IMR-90 (cell line): ENCODE data around the gene PNPLA1. TPM values are rescaled to one million over a fixed set of nuclear protein-coding genes. Genes with fewer than 3 reads are reported as not detected.

ENCODE experiments used
- ATAC-seq: fragments of 200-7000 bp; cut with Tn5 transposase; 2 replicates; pipeline ENCODE4 v1.9.1; 2020; ENCODE audit warnings: low read depth, mild to moderate bottlenecking, moderate library complexity
- BruUV-seq: library from RNA; stranded (reverse); fragments of 400-500 nt; replicated peaks from 2 replicates; lab custom pipeline; 2021; lab: Mats Ljungman, UMichigan
- CTCF ChIA-PET: fragments of 300-600 bp; formaldehyde crosslinking; extraction: SDS; loops from one replicate; lab custom pipeline; 2021; ENCODE audit warnings: antibody characterized with exemption; lab: Yijun Ruan, JAX
- POLR2A ChIA-PET: fragments of 300-600 bp; sonication (Branson Sonifier 250); formaldehyde crosslinking; loops from one replicate; lab custom pipeline; 2022; ENCODE audit warnings: antibody characterized with exemption; ENCODE audit not compliant: unreplicated experiment; lab: Charles Lee
- DNase-seq: peaks from one replicate; pipeline ENCODE4 v3.0.0; 2013
- H2AFZ ChIP-seq: replicated peaks from 2 replicates; pipeline ENCODE3; 2013; ENCODE audit warnings: low read length, mild to moderate bottlenecking; ENCODE audit not compliant: poor library complexity
- H2AK5ac ChIP-seq: 2 replicates; pipeline ENCODE4 v1.6.1; 2013; ENCODE audit warnings: low read depth, low read length, inconsistent platforms
- H2AK9ac ChIP-seq: replicated peaks from 2 replicates; pipeline ENCODE3; 2013; ENCODE audit warnings: mild to moderate bottlenecking, low read depth, low read length, moderate library complexity; ENCODE audit not compliant: poor library complexity
- H2BK120ac ChIP-seq: 2 replicates; pipeline ENCODE4 v1.6.1; 2013; ENCODE audit warnings: low read depth, low read length, inconsistent platforms
- H2BK15ac ChIP-seq: 3 replicates; pipeline ENCODE4 v1.6.1; 2013; ENCODE audit warnings: low read depth, low read length, inconsistent platforms
- H2BK20ac ChIP-seq: 2 replicates; pipeline ENCODE4 v1.6.1; 2013; ENCODE audit warnings: low read depth, mild to moderate bottlenecking, inconsistent platforms, low read length, moderate library complexity
- H2BK5ac ChIP-seq: 2 replicates; pipeline ENCODE4 v1.6.1; 2013; ENCODE audit warnings: mild to moderate bottlenecking, low read depth, low read length, inconsistent platforms; ENCODE audit not compliant: poor library complexity, severe bottlenecking
- H3K14ac ChIP-seq: replicated peaks from 2 replicates; pipeline ENCODE4 v1.6.1; 2013; ENCODE audit warnings: low read depth, low read length, inconsistent platforms
- H3K18ac ChIP-seq: 2 replicates; pipeline ENCODE4 v1.6.1; 2013; ENCODE audit warnings: low read depth, low read length, control low read depth
- H3K23ac ChIP-seq: 2 replicates; pipeline ENCODE4 v1.6.1; 2013; ENCODE audit warnings: low read depth, low read length, inconsistent platforms
- H3K27ac ChIP-seq: 2 replicates; pipeline ENCODE4 v1.5.1; 2013; ENCODE audit warnings: mild to moderate bottlenecking, control low read depth, low read length; ENCODE audit not compliant: insufficient read depth
- H3K27me3 ChIP-seq: 2 replicates; pipeline ENCODE4 v1.6.1; 2013; ENCODE audit warnings: low read length; ENCODE audit not compliant: control insufficient read depth, insufficient read depth
- H3K36me3 ChIP-seq: 2 replicates; pipeline ENCODE4 v1.6.1; 2013; ENCODE audit warnings: low read length, mixed read lengths; ENCODE audit not compliant: control insufficient read depth, insufficient read depth
- H3K4ac ChIP-seq: 2 replicates; pipeline ENCODE4 v1.6.1; 2013; ENCODE audit warnings: low read depth, low read length, inconsistent platforms
- H3K4me1 ChIP-seq: 2 replicates; pipeline ENCODE4 v1.6.1; 2013; ENCODE audit warnings: low read length, mixed read lengths; ENCODE audit not compliant: control insufficient read depth, insufficient read depth
- H3K4me2 ChIP-seq: 2 replicates; pipeline ENCODE4 v1.6.1; 2013; ENCODE audit warnings: low read depth, mild to moderate bottlenecking, control low read depth, low read length, moderate library complexity
- H3K4me3 ChIP-seq: 2 replicates; pipeline ENCODE4 v1.5.1; 2013; ENCODE audit warnings: low read depth, mild to moderate bottlenecking, control low read depth, low read length, moderate library complexity; ENCODE audit not compliant: insufficient read depth
- H3K56ac ChIP-seq: 2 replicates; pipeline ENCODE4 v1.6.1; 2013; ENCODE audit warnings: low read length, inconsistent platforms; ENCODE audit not compliant: insufficient read depth; ENCODE audit errors: extremely low read depth
- H3K79me1 ChIP-seq, 2 experiments: 2 replicates each; pipeline ENCODE4 v1.6.1; 2013; ENCODE audit warnings: low read length in 2 of 2, inconsistent platforms in 1 of 2, low read depth in 1 of 2
- H3K9ac ChIP-seq: 2 replicates; pipeline ENCODE4 v1.6.1; 2013; ENCODE audit warnings: low read depth, low read length, control low read depth
- H3K9me1 ChIP-seq: 2 replicates; pipeline ENCODE4 v1.6.1; 2013; ENCODE audit warnings: low read length, inconsistent platforms; ENCODE audit not compliant: insufficient read depth
- H3K9me3 ChIP-seq: 2 replicates; pipeline ENCODE4 v1.6.1; 2013; ENCODE audit warnings: low read length; ENCODE audit not compliant: control insufficient read depth, insufficient read depth
- H4K20me1 ChIP-seq: 2 replicates; pipeline ENCODE4 v1.6.1; 2013; ENCODE audit warnings: low read length, inconsistent platforms; ENCODE audit not compliant: insufficient read depth
- H4K5ac ChIP-seq: 2 replicates; pipeline ENCODE4 v1.6.1; 2013; ENCODE audit warnings: mild to moderate bottlenecking, low read depth, low read length, control low read depth
- H4K8ac ChIP-seq, 2 experiments: 2 replicates each; pipeline ENCODE4 v1.6.1; 2013; ENCODE audit warnings: low read depth in 2 of 2, low read length in 2 of 2, control low read depth in 1 of 2, inconsistent platforms in 1 of 2
- H4K91ac ChIP-seq: 2 replicates; pipeline ENCODE4 v1.6.1; 2013; ENCODE audit warnings: low read depth, low read length, inconsistent platforms; ENCODE audit not compliant: insufficient read depth
- BHLHE40 ChIP-seq: fragments of 150-350 bp; IDR thresholded peaks from 2 replicates; pipeline ENCODE4 v1.6.1; 2016; ENCODE audit warnings: mild to moderate bottlenecking, low read depth, low read length
- CEBPB ChIP-seq: IDR thresholded peaks from 2 replicates; pipeline ENCODE4 v1.6.1; 2012; ENCODE audit warnings: low read depth, low read length, improper control_type of control experiment
- CHD1 ChIP-seq: IDR thresholded peaks from 2 replicates; pipeline ENCODE4 v1.6.1; 2012; ENCODE audit warnings: low read depth, low read length, improper control_type of control experiment
- ELK1 ChIP-seq: fragments of 150-350 bp; IDR thresholded peaks from 2 replicates; pipeline ENCODE4 v1.6.1; 2016; ENCODE audit warnings: low read depth, mild to moderate bottlenecking, low read length, moderate library complexity, borderline replicate concordance
- FOS ChIP-seq: fragments of 150-350 bp; IDR thresholded peaks from 2 replicates; pipeline ENCODE4 v1.6.1; 2016; ENCODE audit warnings: low read depth, low read length
- MAFK ChIP-seq: IDR thresholded peaks from 2 replicates; pipeline ENCODE4 v1.6.1; 2012; ENCODE audit warnings: low read depth, low read length, improper control_type of control experiment
- MAZ ChIP-seq: IDR thresholded peaks from 2 replicates; pipeline ENCODE4 v1.6.1; 2012; ENCODE audit warnings: low read depth, mild to moderate bottlenecking, low read length, improper control_type of control experiment, moderate library complexity, borderline replicate concordance
- MXI1 ChIP-seq: IDR thresholded peaks from 2 replicates; pipeline ENCODE4 v1.6.1; 2012; ENCODE audit warnings: low read depth, mild to moderate bottlenecking, low read length, moderate library complexity, borderline replicate concordance
- NFE2L2 ChIP-seq: fragments of 150-350 bp; IDR thresholded peaks from 2 replicates; pipeline ENCODE4 v1.6.1; 2016; ENCODE audit warnings: low read depth, mild to moderate bottlenecking, low read length
- POLR2A ChIP-seq: IDR thresholded peaks from 2 replicates; pipeline ENCODE4 v1.6.1; 2012; ENCODE audit warnings: mild to moderate bottlenecking, low read depth, low read length
- RAD21 ChIP-seq: IDR thresholded peaks from 2 replicates; pipeline ENCODE4 v1.6.1; 2012; ENCODE audit warnings: low read length, improper control_type of control experiment
- RCOR1 ChIP-seq: IDR thresholded peaks from 2 replicates; pipeline ENCODE4 v1.6.1; 2012; ENCODE audit warnings: mild to moderate bottlenecking, low read length, improper control_type of control experiment; ENCODE audit not compliant: insufficient replicate concordance
- RFX5 ChIP-seq: IDR thresholded peaks from 2 replicates; pipeline ENCODE4 v1.8.0; 2012; ENCODE audit warnings: low read depth, mild to moderate bottlenecking, low read length, moderate library complexity
- SMC3 ChIP-seq: fragments of 150-350 bp; IDR thresholded peaks from 2 replicates; pipeline ENCODE4 v1.6.1; 2016; ENCODE audit warnings: low read depth, mild to moderate bottlenecking, antibody characterized with exemption, low read length, moderate library complexity
- WGBS, 2 experiments: methylation state at CpG; one replicate each; pipeline versions ENCODE4 v1.1.5 to v1.1.7; 2013; ENCODE audit warnings: missing lambda C conversion rate in 2 of 2; ENCODE audit not compliant: insufficient read length in 1 of 2; ENCODE audit errors: extremely low coverage in 2 of 2; 5-methylcytosine and 5-hydroxymethylcytosine counted together
- dilution Hi-C: fragments of 300-500 bp; cut with HindIII; formaldehyde crosslinking; loops from one replicate; pipeline ENCODE4 v1.14.3; 2018; ENCODE audit warnings: low sequenced_read_pairs; ENCODE audit not compliant: unreplicated experiment
- in situ Hi-C: fragments of 300-500 bp; cut with MboI; formaldehyde crosslinking; loops from 3 replicates; pipeline ENCODE4 v1.14.3; 2019; ENCODE audit warnings: low sequenced_read_pairs, inconsistent platforms, mixed read lengths
- intact Hi-C: fragments of 100-400 bp; cut with micrococcal nuclease; formaldehyde crosslinking; loops from 2 replicates; pipeline ENCODE4 v1.10.0; 2022
- polyA plus RNA-seq, 3 experiments: library from polyadenylated mRNA; depleted of rRNA; stranded (reverse); fragments of >200 nt; gene quantifications; 2 replicates each; pipeline ENCODE4 v1.2.3, GENCODE V29; 2012; ENCODE audit warnings: low replicate concordance in 1 of 3
- total RNA-seq: library from RNA; depleted of rRNA; stranded (reverse); fragments of >200 nt; gene quantifications from 2 replicates; pipeline ENCODE4 v1.2.3, GENCODE V29; 2012
- TF ChIP-seq, protein P1 (sequence below): conservative IDR thresholded peaks from 2 replicates; pipeline ENCODE4 v1.5.1; 2012; ENCODE audit warnings: mild to moderate bottlenecking, low read depth, low read length, improper control_type of control experiment

Gene PNPLA1
- total and polyA plus RNA-seq, 2 of the 4 experiments (the other 2 are of a cell fraction) = not detected

GRCh38 chr6:36249536-36249935 lies 20.3 kb upstream of the PNPLA1 start:
- dilution Hi-C loops (no loop called here), intact Hi-C loops (no loop called here), in situ Hi-C loops (no loop called here)
- Histone ChIP-seq H2BK15ac (0 out of 3 replicates have a peak overlapping the region, but pooled peaks have one; percentile 27), H3K79me1 (no peaks in the 10 kb centered on the region), H3K9me3 (no peaks in the 10 kb centered on the region), H2BK5ac (peak overlapping the region; percentile 7), H3K23ac (no peak overlapping the region), H3K14ac (peak overlapping the region; percentile 85), H2AK5ac (peak overlapping the region; percentile 77), H3K4ac (peak overlapping the region; percentile 76; the same call in 1 of the 2 replicates), H3K27me3 (no peaks in the 10 kb centered on the region), H3K9me1 (peaks cover 14% of the 10 kb centered on the region), H3K36me3 (no peaks in the 10 kb centered on the region), H3K4me3 (no peak overlapping the region), H4K5ac (no peak overlapping the region), H3K4me1 (peaks cover 14% of the 10 kb centered on the region), H4K91ac (peak overlapping the region; percentile 8; the same call in 1 of the 2 replicates), H2BK20ac (peak overlapping the region; percentile 86), H3K27ac (no peak overlapping the region), H2AFZ (no peak overlapping the region), H3K4me2 (no peak overlapping the region), H2AK9ac (no peak overlapping the region), H3K9ac (no peak overlapping the region), H3K18ac (peak overlapping the region; percentile 18; the same call in 1 of the 2 replicates), H4K20me1 (no peaks in the 10 kb centered on the region), H2BK120ac (peak overlapping the region; percentile 80; the same call in 1 of the 2 replicates), H3K56ac (no peak overlapping the region), H4K8ac (peak overlapping the region in 1 of 2 experiments; percentile 45; a peak in 1 of 4 replicates)
- CTCF ChIA-PET = no interaction called here
- POLR2A ChIA-PET = no interaction called here
- 67% methylated on average over 1 of the region's 5 CpGs; no CpG with 5 or more reads in 1 of the 2 experiments for WGBS, 2 experiments
- peak; percentile 20 for DNase-seq
- no peak for TF ChIP-seq CEBPB
- TF ChIP-seq RCOR1 = no peak
- no peak for TF ChIP-seq FOS
- TF ChIP-seq RAD21 = no peak
- TF ChIP-seq CHD1 = no peak
- no peak for TF ChIP-seq NFE2L2
- no peak for TF ChIP-seq MXI1
- TF ChIP-seq BHLHE40 = no peak
- no peak for TF ChIP-seq ELK1
- no peak for TF ChIP-seq MAZ
- TF ChIP-seq SMC3 = no peak
- no peak for TF ChIP-seq POLR2A
- TF ChIP-seq, protein P1, sequence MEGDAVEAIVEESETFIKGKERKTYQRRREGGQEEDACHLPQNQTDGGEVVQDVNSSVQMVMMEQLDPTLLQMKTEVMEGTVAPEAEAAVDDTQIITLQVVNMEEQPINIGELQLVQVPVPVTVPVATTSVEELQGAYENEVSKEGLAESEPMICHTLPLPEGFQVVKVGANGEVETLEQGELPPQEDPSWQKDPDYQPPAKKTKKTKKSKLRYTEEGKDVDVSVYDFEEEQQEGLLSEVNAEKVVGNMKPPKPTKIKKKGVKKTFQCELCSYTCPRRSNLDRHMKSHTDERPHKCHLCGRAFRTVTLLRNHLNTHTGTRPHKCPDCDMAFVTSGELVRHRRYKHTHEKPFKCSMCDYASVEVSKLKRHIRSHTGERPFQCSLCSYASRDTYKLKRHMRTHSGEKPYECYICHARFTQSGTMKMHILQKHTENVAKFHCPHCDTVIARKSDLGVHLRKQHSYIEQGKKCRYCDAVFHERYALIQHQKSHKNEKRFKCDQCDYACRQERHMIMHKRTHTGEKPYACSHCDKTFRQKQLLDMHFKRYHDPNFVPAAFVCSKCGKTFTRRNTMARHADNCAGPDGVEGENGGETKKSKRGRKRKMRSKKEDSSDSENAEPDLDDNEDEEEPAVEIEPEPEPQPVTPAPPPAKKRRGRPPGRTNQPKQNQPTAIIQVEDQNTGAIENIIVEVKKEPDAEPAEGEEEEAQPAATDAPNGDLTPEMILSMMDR = no peak
- TF ChIP-seq MAFK = no peak
- no peak for TF ChIP-seq RFX5
- no peak for ATAC-seq
- no TSS peak for BruUV-seq
